ENCODE measurements around the gene DNASE1L3.

Gene DNASE1L3

GRCh38 chr3:58154626-58155449, 55.9 kb downstream of the DNASE1L3 start:
- no peak for DNase-seq

DNA sequence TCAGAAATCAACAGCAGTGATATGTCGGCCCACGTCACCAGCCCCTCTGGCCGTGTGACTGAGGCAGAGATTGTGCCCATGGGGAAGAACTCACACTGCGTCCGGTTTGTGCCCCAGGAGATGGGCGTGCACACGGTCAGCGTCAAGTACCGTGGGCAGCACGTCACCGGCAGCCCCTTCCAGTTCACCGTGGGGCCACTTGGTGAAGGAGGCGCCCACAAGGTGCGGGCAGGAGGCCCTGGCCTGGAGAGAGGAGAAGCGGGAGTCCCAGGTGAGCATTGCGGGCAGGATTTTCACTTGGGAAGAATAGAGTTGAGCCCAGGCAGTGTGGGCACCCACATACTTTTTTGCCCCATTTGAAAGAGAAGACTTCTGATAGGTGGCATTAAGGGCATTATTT, 57.4 kb downstream of the DNASE1L3 start:
- no peak for DNase-seq

DNA sequence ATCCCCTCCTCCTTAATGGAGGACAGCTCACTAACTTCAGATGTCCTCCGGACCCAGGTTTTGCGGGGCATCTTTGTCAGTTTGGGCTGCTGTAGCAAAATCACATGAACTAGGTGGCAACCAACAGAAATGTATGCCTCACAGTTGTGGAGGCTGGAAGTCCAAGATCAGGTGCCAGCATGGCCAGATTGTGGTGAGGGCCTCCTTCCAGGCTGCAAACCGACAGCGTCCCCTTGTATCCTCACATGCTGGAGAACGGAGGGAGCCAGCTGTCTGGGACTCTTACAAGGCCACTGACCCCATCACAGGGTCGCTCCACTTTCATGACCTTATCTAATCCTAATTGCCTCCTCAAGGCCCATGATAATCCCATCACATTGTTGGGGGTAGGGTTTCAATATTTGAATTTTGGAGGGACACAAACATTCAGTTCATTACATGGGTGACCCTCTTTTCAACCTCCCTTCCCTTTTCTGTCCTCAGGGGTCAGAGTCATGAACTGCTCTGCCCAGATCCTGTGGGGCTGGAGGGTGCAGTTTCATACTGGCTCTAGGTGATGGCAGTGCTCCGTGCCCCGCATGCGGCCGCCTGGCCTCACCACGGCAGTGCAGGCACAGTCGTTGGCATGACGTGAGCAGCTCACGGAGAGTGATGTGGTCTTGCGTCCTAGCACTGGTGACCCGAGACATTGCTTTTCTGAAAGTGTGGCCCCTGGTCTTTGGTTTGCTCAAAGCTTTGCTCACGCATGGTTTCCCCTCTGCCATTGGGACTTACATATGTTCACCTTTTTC, 58.4 kb downstream of the DNASE1L3 start:
- no peak for DNase-seq

DNA sequence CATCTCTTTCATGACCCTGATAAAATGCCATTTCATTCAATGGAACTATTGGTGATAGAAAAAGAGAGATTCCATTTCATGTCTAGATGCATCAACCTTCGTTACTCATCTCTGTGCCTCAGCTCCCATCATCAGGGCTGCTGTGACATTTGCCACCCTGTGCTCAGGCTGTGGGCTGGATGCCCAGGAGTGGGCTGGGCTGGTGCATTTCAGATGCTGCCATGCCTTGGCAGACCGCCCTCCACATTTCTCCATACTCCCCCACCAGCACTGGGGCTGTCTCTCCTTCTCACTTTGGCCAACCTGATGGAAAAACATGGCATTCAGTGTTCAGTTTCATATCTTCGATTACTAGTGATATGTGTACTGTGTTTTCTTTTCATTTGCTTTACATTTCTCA, 59.1 kb downstream of the DNASE1L3 start:
- no peak for DNase-seq

DNA sequence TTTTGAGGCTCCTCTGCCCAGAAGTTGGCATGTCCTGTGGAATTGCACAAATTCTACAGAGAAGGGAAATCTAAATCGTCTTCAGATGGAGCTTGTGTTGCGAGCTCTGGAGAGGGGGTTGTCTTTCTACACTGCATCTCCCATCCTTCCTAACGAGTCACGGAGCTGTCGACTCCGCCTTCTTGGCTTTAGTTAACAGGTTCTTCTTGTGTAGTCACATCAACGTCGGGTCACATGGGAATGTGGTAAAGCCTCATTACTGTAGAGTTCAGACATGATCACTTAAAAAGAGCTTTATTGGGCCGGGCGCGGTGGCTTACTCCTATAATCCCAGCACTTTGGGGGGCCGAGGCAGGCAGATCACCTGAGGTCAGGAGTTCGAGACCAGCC, 60.0 kb downstream of the DNASE1L3 start:
- DNase-seq, result no peak

GRCh38 chr3:58150130-58150809, 60.5 kb downstream of the DNASE1L3 start:
- DNase-seq, result no peak

- no peak for DNase-seq
Measured at GRCh38 chr3:58148049-58148448, 62.7 kb downstream of the DNASE1L3 start.

DNA sequence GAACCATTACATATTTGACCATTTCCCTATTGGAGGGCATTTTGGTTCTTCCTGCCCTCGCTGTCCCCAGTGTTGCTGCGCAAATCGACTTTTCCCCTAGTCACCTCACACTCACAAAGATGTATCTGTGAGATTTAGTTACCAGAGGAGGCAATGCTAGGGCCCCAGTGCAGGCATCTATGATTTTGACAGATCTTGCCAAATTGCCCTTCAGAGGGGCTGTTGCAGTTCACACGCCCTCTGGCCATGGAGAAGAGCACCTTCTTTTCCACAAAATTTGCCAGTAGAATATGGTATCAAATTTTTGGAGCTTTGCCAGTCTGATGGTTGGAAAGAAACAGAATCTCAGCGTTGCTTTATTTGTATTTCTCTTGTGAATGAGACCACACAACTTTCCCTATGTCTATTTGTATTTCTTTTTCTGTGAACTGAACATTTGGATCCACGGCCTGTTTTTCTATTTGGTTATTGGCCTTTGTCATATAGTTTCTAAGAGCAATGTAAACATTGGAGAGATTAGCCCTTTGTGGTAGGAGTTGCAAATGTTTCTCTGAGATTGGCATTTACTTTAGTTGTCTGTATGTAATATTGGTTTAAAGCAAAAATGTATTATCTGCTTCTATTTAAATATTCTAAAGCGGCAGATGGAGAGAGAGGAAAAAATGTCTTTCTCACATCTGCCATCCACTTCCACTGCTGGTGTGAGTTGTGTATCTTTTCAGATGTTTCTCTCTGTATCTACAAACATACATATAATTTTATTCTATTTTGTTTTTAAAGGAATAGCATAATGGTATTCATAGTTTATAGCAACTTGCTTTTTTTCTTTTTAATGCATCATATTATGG, 66.1 kb downstream of the DNASE1L3 start:
- DNase-seq, result no peak

- DNase-seq, result no peak
Measured at GRCh38 chr3:58143417-58144055, 67.2 kb downstream of the DNASE1L3 start.
